SK-N-SH treated with all-trans-retinoic acid at 6 μM for 48 hours (cell line): Measurements from ENCODE around the gene BABAM2.

Source experiments
- ATAC-seq: fragments of 200-7000 bp; cut with Tn5 transposase; 3 replicates; pipeline ENCODE4 v1.9.1; 2020; ENCODE audit warnings: mild to moderate bottlenecking, moderate library complexity
- ARNTL ChIP-seq: fragments of 450-650 bp; formaldehyde crosslinking; IDR thresholded peaks from 2 replicates; pipeline ENCODE4 v1.5.0; 2020; ENCODE audit warnings: low read depth, mild to moderate bottlenecking, moderate library complexity, borderline replicate concordance
- BACH2 ChIP-seq: fragments of 250-450 bp; sonication (Bioruptor Pico); IDR thresholded peaks from 2 replicates; pipeline ENCODE4 v1.9.0; 2021; ENCODE audit warnings: mild to moderate bottlenecking, borderline replicate concordance
- CREB5 ChIP-seq: fragments of 250-450 bp; sonication (Bioruptor Pico); IDR thresholded peaks from 2 replicates; pipeline ENCODE4 v1.5.1; 2020; ENCODE audit warnings: low read depth, mild to moderate bottlenecking, moderate library complexity
- CSDC2 ChIP-seq: fragments of 250-450 bp; sonication (Bioruptor Pico); IDR thresholded peaks from 2 replicates; pipeline ENCODE4 v1.5.0; 2020; ENCODE audit warnings: mild to moderate bottlenecking, moderate library complexity
- CSRNP3 ChIP-seq: fragments of 250-450 bp; sonication (Bioruptor Pico); IDR thresholded peaks from 2 replicates; pipeline ENCODE4 v1.5.1; 2021; ENCODE audit warnings: mild to moderate bottlenecking, moderate library complexity
- GLIS3 ChIP-seq: fragments of 250-450 bp; sonication (Bioruptor Pico); IDR thresholded peaks from 2 replicates; pipeline ENCODE4 v1.5.0; 2020; ENCODE audit warnings: mild to moderate bottlenecking, moderate library complexity
- ISL1 ChIP-seq: fragments of 250-450 bp; sonication (Bioruptor Pico); IDR thresholded peaks from 2 replicates; pipeline ENCODE4 v2.1.2; 2022; ENCODE audit warnings: mild to moderate bottlenecking, moderate library complexity
- OSR1 ChIP-seq: fragments of 250-450 bp; sonication (Bioruptor Pico); IDR thresholded peaks from 2 replicates; pipeline ENCODE4 v1.8.0; 2022; ENCODE audit warnings: moderate library complexity, mild to moderate bottlenecking, inconsistent platforms
- PATZ1 ChIP-seq: fragments of 250-450 bp; sonication (Bioruptor Pico); IDR thresholded peaks from 2 replicates; pipeline ENCODE4 v1.8.0; 2020; ENCODE audit warnings: mild to moderate bottlenecking, moderate library complexity, borderline replicate concordance
- POU6F1 ChIP-seq: fragments of 250-450 bp; sonication (Bioruptor Pico); IDR thresholded peaks from 2 replicates; pipeline ENCODE4 v1.8.0; 2021; ENCODE audit warnings: low read depth, mild to moderate bottlenecking, moderate library complexity, borderline replicate concordance
- PPARA ChIP-seq: fragments of 250-450 bp; sonication (Bioruptor Pico); IDR thresholded peaks from 2 replicates; pipeline ENCODE4 v1.5.0; 2020; ENCODE audit warnings: mild to moderate bottlenecking, borderline replicate concordance
- RARB ChIP-seq: fragments of 250-450 bp; sonication (Bioruptor Pico); IDR thresholded peaks from 2 replicates; pipeline ENCODE4 v1.8.0; 2021; ENCODE audit warnings: mild to moderate bottlenecking, moderate library complexity
- SNAI2 ChIP-seq: fragments of 250-450 bp; sonication (Bioruptor Pico); IDR thresholded peaks from 2 replicates; pipeline ENCODE4 v1.5.0; 2020; ENCODE audit warnings: mild to moderate bottlenecking, moderate library complexity
- TOX ChIP-seq: fragments of 250-450 bp; sonication (Bioruptor Pico); IDR thresholded peaks from 2 replicates; pipeline ENCODE4 v1.8.0; 2021; ENCODE audit warnings: mild to moderate bottlenecking, moderate library complexity, borderline replicate concordance
- TSHZ2 ChIP-seq: fragments of 250-450 bp; sonication (Bioruptor Pico); IDR thresholded peaks from 2 replicates; pipeline ENCODE4 v1.5.0; 2020; ENCODE audit warnings: mild to moderate bottlenecking, moderate library complexity
- ZC3H10 ChIP-seq: fragments of 250-450 bp; sonication (Bioruptor Pico); IDR thresholded peaks from 2 replicates; pipeline ENCODE4 v1.5.1; 2021; ENCODE audit warnings: mild to moderate bottlenecking, moderate library complexity
- ZFP30 ChIP-seq: fragments of 450-650 bp; formaldehyde crosslinking; IDR thresholded peaks from 2 replicates; pipeline ENCODE4 v1.5.0; 2022; ENCODE audit warnings: mild to moderate bottlenecking, moderate library complexity
- ZNF565 ChIP-seq: fragments of 450-650 bp; formaldehyde crosslinking; conservative IDR thresholded peaks from 2 replicates; pipeline ENCODE4 v1.5.0; 2020; ENCODE audit warnings: low read depth, mild to moderate bottlenecking, moderate library complexity
- ZNF8 ChIP-seq: fragments of 450-650 bp; formaldehyde crosslinking; IDR thresholded peaks from 2 replicates; pipeline ENCODE4 v1.5.0; 2020; ENCODE audit warnings: mild to moderate bottlenecking, moderate library complexity

Gene BABAM2

GRCh38 chr2:28226558-28226957, 336.0 kb downstream of the BABAM2 start (continued):
- TF ChIP-seq TSHZ2 (CRISPR knock-in tag): no peak
- no peak for TF ChIP-seq SNAI2
- TF ChIP-seq POU6F1 (CRISPR knock-in tag): no peak
- no peak for TF ChIP-seq BACH2 (CRISPR knock-in tag)
- no peak for TF ChIP-seq RARB (CRISPR knock-in tag)
- no peak for TF ChIP-seq ZNF565 (CRISPR knock-in tag)

- TF ChIP-seq BACH2 (CRISPR knock-in tag): no peak
- no peak for TF ChIP-seq CREB5
- no peak for TF ChIP-seq ZFP30 (CRISPR knock-in tag)
- TF ChIP-seq RARB (CRISPR knock-in tag): no peak
- TF ChIP-seq POU6F1 (CRISPR knock-in tag): no peak
- TF ChIP-seq PPARA: no peak
- no peak for TF ChIP-seq OSR1
- no peak for TF ChIP-seq PATZ1
- TF ChIP-seq GLIS3 (CRISPR knock-in tag): no peak
- TF ChIP-seq ZNF8 (CRISPR knock-in tag): no peak
- TF ChIP-seq ZNF565 (CRISPR knock-in tag): no peak
- no peak for ATAC-seq
These were observed 337.0 kb downstream of the BABAM2 start for GRCh38 chr2:28227498-28227897.

GRCh38 chr2:28228434-28228995, 338.0 kb downstream of the BABAM2 start:
- no peak for ATAC-seq
- TF ChIP-seq ZC3H10 (CRISPR knock-in tag) (no peak), TOX (CRISPR knock-in tag) (no peak), ARNTL (CRISPR knock-in tag) (no peak), BACH2 (CRISPR knock-in tag) (no peak), ISL1 (CRISPR knock-in tag) (no peak), CSRNP3 (no peak), POU6F1 (CRISPR knock-in tag) (no peak), CSDC2 (CRISPR knock-in tag) (no peak)
